ENCODE results near the gene ZCCHC14.
"Not testable (repeated sequence)": the region's sequence is repeated elsewhere in the genome, so short reads cannot be mapped to it uniquely, and the experiment has no call there.

Gene ZCCHC14

GRCh38 chr16:87499189-87499486 is 6.3 kb upstream of the ZCCHC14 start:
- H3K4me1 ChIP-seq (ENCODE audit: control insufficient read depth in 1 of 2, insufficient read depth in 1 of 2, low read depth in 1 of 2, low read length in 1 of 2) = peaks cover 0 to 4% of the 10 kb centered on the region in 2 experiments
- no peak for TF ChIP-seq CTCF (IDR thresholded peaks at IDR 0.05)
- peaks cover 59% of the 10 kb centered on the region for H3K27me3 ChIP-seq
- no peaks in the 10 kb centered on the region for H3K36me3 ChIP-seq
- no peak overlapping the region for H3K4me3 ChIP-seq (ENCODE audit: low read depth in 1 of 2, low read length in 1 of 2)
- no peak overlapping the region for H3K27ac ChIP-seq
- no peaks in the 10 kb centered on the region for H3K9me3 ChIP-seq

GRCh38 chr16:87498324-87499188 is 5.7 kb upstream of the ZCCHC14 start:
- Histone ChIP-seq H3K27ac (no peak overlapping the region), H3K27me3 (peaks cover 65% of the 10 kb centered on the region)

GRCh38 chr16:87497767-87498290 is 5.0 kb upstream of the ZCCHC14 start:
- H3K36me3 ChIP-seq; H3K9me3 ChIP-seq; H3K27ac ChIP-seq; H3K4me3 ChIP-seq (ENCODE audit: low read depth in 1 of 2, low read length in 1 of 2): not testable (repeated sequence)
- Histone ChIP-seq H3K27me3 (peaks cover 72% of the 10 kb centered on the region), H3K4me1 (ENCODE audit: control insufficient read depth in 1 of 2, insufficient read depth in 1 of 2, low read depth in 1 of 2, low read length in 1 of 2) (peaks cover 6 to 10% of the 10 kb centered on the region in 2 experiments)

More at GRCh38 chr16:87498324-87499188, 5.7 kb upstream of the ZCCHC14 start:
- no peak overlapping the region for H3K4me3 ChIP-seq (ENCODE audit: low read depth in 1 of 2, low read length in 1 of 2)
- H3K4me1 ChIP-seq (ENCODE audit: control insufficient read depth in 1 of 2, insufficient read depth in 1 of 2, low read depth in 1 of 2, low read length in 1 of 2) = peaks cover under 1 to 5% of the 10 kb centered on the region in 2 experiments
- no peaks in the 10 kb centered on the region for H3K36me3 ChIP-seq
- no peak for TF ChIP-seq CTCF (IDR thresholded peaks at IDR 0.05)
- H3K9me3 ChIP-seq = no peaks in the 10 kb centered on the region

GRCh38 chr16:87497023-87497766 is 4.4 kb upstream of the ZCCHC14 start:
- Histone ChIP-seq H3K27me3 (peaks cover 72% of the 10 kb centered on the region), H3K4me1 (ENCODE audit: control insufficient read depth in 1 of 2, insufficient read depth in 1 of 2, low read depth in 1 of 2, low read length in 1 of 2) (peaks cover 6 to 10% of the 10 kb centered on the region in 2 experiments)
- not testable (repeated sequence) for H3K4me3 ChIP-seq (ENCODE audit: low read depth in 1 of 2, low read length in 1 of 2); H3K27ac ChIP-seq; H3K9me3 ChIP-seq; H3K36me3 ChIP-seq

- no peak overlapping the region for H3K4me3 ChIP-seq (ENCODE audit: low read depth in 1 of 2, low read length in 1 of 2)
- peaks cover 78% of the 10 kb centered on the region for H3K27me3 ChIP-seq
- H3K4me1 ChIP-seq (ENCODE audit: control insufficient read depth in 1 of 2, insufficient read depth in 1 of 2, low read depth in 1 of 2, low read length in 1 of 2) = peaks cover 11 to 16% of the 10 kb centered on the region in 2 experiments
- TF ChIP-seq CTCF (IDR thresholded peaks at IDR 0.05) = no peak
- H3K36me3 ChIP-seq = no peaks in the 10 kb centered on the region
- no peak overlapping the region for H3K27ac ChIP-seq
- H3K9me3 ChIP-seq = no peaks in the 10 kb centered on the region
Measured at GRCh38 chr16:87496447-87496801, 3.6 kb upstream of the ZCCHC14 start.

GRCh38 chr16:87495578-87496446 is 3.0 kb upstream of the ZCCHC14 start:
- Histone ChIP-seq H3K27ac (no peak overlapping the region), H3K4me1 (ENCODE audit: control insufficient read depth in 1 of 2, insufficient read depth in 1 of 2, low read depth in 1 of 2, low read length in 1 of 2) (peaks cover 18 to 22% of the 10 kb centered on the region in 2 experiments), H3K4me3 (ENCODE audit: low read depth in 1 of 2, low read length in 1 of 2) (no peak overlapping the region), H3K27me3 (peaks cover 84% of the 10 kb centered on the region), H3K36me3 (no peaks in the 10 kb centered on the region), H3K9me3 (no peaks in the 10 kb centered on the region)
- no peak for TF ChIP-seq CTCF (IDR thresholded peaks at IDR 0.05)

All from neutrophil (primary cell).